OCI-LY1 (cell line): Measurements from ENCODE around the gene ZNF746.

Experiments
- H2AFZ ChIP-seq: fragments of 200-600 bp; sonication (generic), shearing (Covaris generic); 2 replicates; pipeline ENCODE4 v1.6.0; 2014; ENCODE audit warnings: antibody characterized with exemption, mild to moderate bottlenecking, low read length
- H3F3A ChIP-seq: fragments of 200-600 bp; sonication (generic), shearing (Covaris generic); 2 replicates; pipeline ENCODE4 v1.6.0; 2014; ENCODE audit warnings: mild to moderate bottlenecking, antibody characterized with exemption, low read length, moderate library complexity; ENCODE audit not compliant: insufficient read depth
- H3K27ac ChIP-seq: fragments of 200-600 bp; sonication (generic); 2 replicates; pipeline ENCODE4 v1.5.1; 2014; ENCODE audit warnings: low read length, mixed run types, mild to moderate bottlenecking, low read depth; ENCODE audit not compliant: poor library complexity, severe bottlenecking
- H3K27me3 ChIP-seq: fragments of 200-600 bp; sonication (generic); 2 replicates; pipeline ENCODE4 v1.6.0; 2014; ENCODE audit warnings: antibody characterized with exemption, mild to moderate bottlenecking, low read length, moderate library complexity; ENCODE audit not compliant: insufficient read depth
- H3K36me3 ChIP-seq: fragments of 200-600 bp; sonication (generic); 2 replicates; pipeline ENCODE4 v1.6.1; 2014; ENCODE audit warnings: mild to moderate bottlenecking, antibody characterized with exemption, low read length, moderate library complexity, mixed read lengths; ENCODE audit not compliant: insufficient read depth
- H3K4me1 ChIP-seq: fragments of 200-600 bp; sonication (generic); 2 replicates; pipeline ENCODE4 v1.5.1; 2014; ENCODE audit warnings: mild to moderate bottlenecking, low read length, moderate library complexity; ENCODE audit not compliant: insufficient read depth, severe bottlenecking
- H3K4me2 ChIP-seq: fragments of 200-600 bp; sonication (generic), shearing (Covaris generic); 2 replicates; pipeline ENCODE4 v1.6.1; 2014; ENCODE audit warnings: low read length
- H3K4me3 ChIP-seq: fragments of 200-600 bp; sonication (generic); 2 replicates; pipeline ENCODE4 v1.5.1; 2014; ENCODE audit warnings: low read length, low read depth, mild to moderate bottlenecking, mixed read lengths; ENCODE audit not compliant: poor library complexity, severe bottlenecking
- H3K79me2 ChIP-seq: fragments of 200-600 bp; shearing (Covaris generic); 2 replicates; pipeline ENCODE4 v1.6.1; 2016; ENCODE audit warnings: mixed run types, low read length, mixed read lengths; ENCODE audit not compliant: insufficient read depth
- H3K9ac ChIP-seq: fragments of 200-600 bp; sonication (generic), shearing (Covaris generic); 2 replicates; pipeline ENCODE4 v1.6.1; 2014; ENCODE audit warnings: mild to moderate bottlenecking, low read length, mixed read lengths
- H3K9me2 ChIP-seq: fragments of 200-600 bp; sonication (generic), shearing (Covaris generic); 2 replicates; pipeline ENCODE4 v1.6.1; 2014; ENCODE audit warnings: low read depth, mild to moderate bottlenecking, low read length, mixed read lengths
- H3K9me3 ChIP-seq: fragments of 200-600 bp; shearing (Covaris generic); 2 replicates; pipeline ENCODE4 v1.6.1; 2014; ENCODE audit warnings: low read length, mixed read lengths
- H4K20me1 ChIP-seq: fragments of 200-600 bp; sonication (generic), shearing (Covaris generic); 2 replicates; pipeline ENCODE4 v1.6.0; 2016; ENCODE audit warnings: mild to moderate bottlenecking, low read length; ENCODE audit not compliant: insufficient read depth
- CTCF ChIP-seq: fragments of 200-600 bp; sonication (generic), shearing (Covaris generic); IDR thresholded peaks from 2 replicates; pipeline ENCODE4 v1.5.1; 2017; ENCODE audit warnings: mild to moderate bottlenecking, antibody characterized with exemption, low read length, moderate library complexity, mixed read lengths
- EZH2 ChIP-seq: fragments of 200-600 bp; sonication (generic), shearing (Covaris generic); IDR thresholded peaks from 2 replicates; pipeline ENCODE4 v1.8.0; 2017; ENCODE audit warnings: borderline replicate concordance, mixed run types, mild to moderate bottlenecking, antibody characterized with exemption, low read length, moderate library complexity, mixed read lengths

ZNF746 gene

GRCh38 chr7:149489391-149490024 is 8.1 kb downstream of the ZNF746 start:
- Histone ChIP-seq H4K20me1 (no peaks in the 10 kb centered on the region), H3K27me3 (no peaks in the 10 kb centered on the region), H3F3A (no peaks in the 10 kb centered on the region), H3K9ac (no peak overlapping the region), H3K9me2 (no peaks in the 10 kb centered on the region), H2AFZ (no peak overlapping the region), H3K4me1 (no peaks in the 10 kb centered on the region), H3K4me3 (no peak overlapping the region), H3K9me3 (no peaks in the 10 kb centered on the region), H3K4me2 (no peak overlapping the region), H3K27ac (no peak overlapping the region), H3K79me2 (no peaks in the 10 kb centered on the region), H3K36me3 (peaks cover 81% of the 10 kb centered on the region)
- TF ChIP-seq EZH2 (no peak), CTCF (peak; percentile 30; the same call in 1 of the 2 replicates)

GRCh38 chr7:149479568-149479967 is 18.0 kb downstream of the ZNF746 start:
- Histone ChIP-seq H3K9me2 (no peaks in the 10 kb centered on the region), H3K9me3 (peaks cover 10% of the 10 kb centered on the region), H3K4me1 (no peaks in the 10 kb centered on the region), H4K20me1 (no peaks in the 10 kb centered on the region), H3K4me3 (no peak overlapping the region), H3F3A (no peaks in the 10 kb centered on the region), H3K27me3 (no peaks in the 10 kb centered on the region), H3K79me2 (no peaks in the 10 kb centered on the region), H3K27ac (no peak overlapping the region), H2AFZ (no peak overlapping the region), H3K36me3 (peaks cover 56% of the 10 kb centered on the region), H3K4me2 (no peak overlapping the region), H3K9ac (no peak overlapping the region)
- no peak for TF ChIP-seq CTCF
- no peak for TF ChIP-seq EZH2

DNA sequence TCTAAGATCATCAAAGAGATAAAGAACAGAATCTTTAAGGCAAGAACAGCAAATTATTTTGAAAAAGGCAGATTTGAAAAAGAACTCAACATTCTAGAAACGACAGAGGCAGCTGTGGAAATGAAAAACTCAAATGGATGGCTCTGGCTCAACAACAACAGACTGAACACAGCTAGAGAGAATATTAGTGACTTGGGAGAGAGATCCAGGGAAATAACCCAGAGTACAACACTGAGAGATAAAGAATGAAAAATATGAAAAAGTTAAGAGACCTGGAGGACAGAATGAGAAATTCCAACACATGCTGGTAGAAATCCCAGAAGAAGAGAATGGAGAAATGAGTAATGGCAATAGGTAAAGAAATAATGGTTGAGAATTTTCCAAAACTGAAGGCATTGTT is 18.9 kb downstream of the ZNF746 start:
- TF ChIP-seq EZH2 (no peak), CTCF (no peak)
- Histone ChIP-seq H3K27ac (no peak overlapping the region), H3K4me2 (no peak overlapping the region)

More for the DNA sequence above, 18.9 kb downstream of the ZNF746 start:
- H3K4me1 ChIP-seq, result no peaks in the 10 kb centered on the region
- no peak overlapping the region for H2AFZ ChIP-seq
- H3K4me3 ChIP-seq, result no peak overlapping the region
- H3K9me3 ChIP-seq, result peaks cover 10% of the 10 kb centered on the region
- H3K36me3 ChIP-seq, result peaks cover 63% of the 10 kb centered on the region
- no peaks in the 10 kb centered on the region for H3K27me3 ChIP-seq
- no peaks in the 10 kb centered on the region for H3F3A ChIP-seq
- no peaks in the 10 kb centered on the region for H3K79me2 ChIP-seq
- H4K20me1 ChIP-seq, result no peaks in the 10 kb centered on the region
- H3K9ac ChIP-seq, result no peak overlapping the region
- no peaks in the 10 kb centered on the region for H3K9me2 ChIP-seq
